ENCODE results near the gene GARNL3.

The GARNL3 gene

GRCh38 chr9:127280880-127281660 is 16.5 kb downstream of the GARNL3 start:
- no peak for DNase-seq

DNA sequence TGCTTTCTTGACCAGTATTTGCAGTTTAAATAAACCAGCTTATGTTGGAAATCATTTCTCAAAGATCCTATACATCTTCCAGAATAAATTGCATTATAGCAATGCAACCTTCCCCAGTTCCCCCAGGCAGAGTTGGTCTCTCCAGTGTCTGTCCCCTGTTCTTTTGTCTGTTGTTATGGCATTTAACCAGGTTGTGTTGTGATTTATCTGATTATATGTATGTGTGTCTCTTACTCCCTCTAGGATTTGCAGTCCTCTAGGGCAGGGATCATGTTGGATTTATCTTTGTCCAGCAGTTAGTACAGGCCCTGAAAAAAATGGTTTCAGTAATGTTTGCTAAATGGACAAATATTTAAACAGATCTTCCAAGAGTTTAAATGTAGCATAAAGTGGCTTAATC is 17.3 kb downstream of the GARNL3 start:
- no peak for DNase-seq

DNA sequence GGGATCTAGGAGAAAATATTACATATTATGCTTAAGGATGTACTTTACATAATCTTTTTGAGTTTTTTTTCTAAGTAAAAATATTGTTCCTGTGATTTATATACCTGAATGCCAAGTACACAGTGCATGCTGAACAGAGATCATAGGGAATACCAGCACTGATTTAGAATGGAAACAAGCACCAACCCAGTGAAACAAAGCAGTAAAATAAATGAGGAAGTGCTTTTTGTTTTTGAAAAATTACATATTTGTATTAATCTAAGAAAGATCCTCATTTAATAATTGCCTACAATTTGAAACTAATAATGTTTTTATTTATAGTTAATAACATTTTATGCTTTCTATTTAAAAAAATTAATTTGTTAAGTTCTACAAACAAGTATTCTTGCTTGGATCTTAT is 18.0 kb downstream of the GARNL3 start:
- DNase-seq: no peak

- no peak for DNase-seq
Observed at GRCh38 chr9:127283135-127283534, 18.6 kb downstream of the GARNL3 start.

DNA sequence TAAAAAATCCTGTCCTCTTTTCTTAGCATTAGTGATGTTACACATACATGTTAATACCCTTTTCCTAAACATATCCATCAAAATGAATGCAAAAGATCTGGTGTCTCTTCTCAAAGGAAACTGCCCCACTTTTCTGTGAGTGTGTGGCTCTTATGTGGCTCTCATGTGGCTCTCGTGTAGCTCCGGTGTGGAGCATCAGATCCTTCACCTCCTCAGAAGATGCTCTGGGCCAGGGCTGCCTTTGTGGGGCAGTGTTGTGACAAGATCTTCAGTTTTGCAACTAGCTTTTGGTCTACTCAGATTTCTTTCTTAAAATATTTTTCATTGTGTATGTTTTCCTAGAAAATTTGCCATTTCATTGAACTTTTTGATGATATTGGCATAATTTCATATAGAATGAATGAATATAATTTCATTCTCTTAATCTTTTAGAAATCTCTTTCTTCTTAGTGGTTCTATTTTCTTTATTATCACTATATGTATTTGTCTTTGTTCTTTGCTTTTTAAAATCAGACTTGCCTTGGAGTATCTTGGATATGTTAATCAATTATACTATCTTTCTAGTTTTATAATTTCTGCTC is 19.4 kb downstream of the GARNL3 start:
- peak; percentile 16 for DNase-seq

DNA sequence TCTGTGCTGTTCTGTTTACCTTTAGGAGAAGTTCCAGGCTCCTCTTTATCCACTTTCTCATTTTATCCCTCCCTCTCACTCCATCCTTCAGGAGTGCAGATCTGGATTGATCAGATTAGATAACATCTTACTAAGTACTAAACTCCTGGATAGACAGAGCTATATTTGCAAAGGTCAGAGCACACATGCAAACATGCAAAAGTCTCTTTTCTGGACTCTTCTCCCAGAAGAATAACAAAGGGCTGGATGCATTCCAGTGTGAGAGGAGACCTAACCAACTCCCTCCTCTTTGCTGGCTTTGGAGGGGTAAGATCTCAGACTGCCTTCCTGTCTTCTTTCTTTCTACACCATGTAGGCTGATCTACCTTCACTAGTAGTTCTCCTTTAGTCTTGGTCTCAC is 21.4 kb downstream of the GARNL3 start:
- no peak for DNase-seq

DNA sequence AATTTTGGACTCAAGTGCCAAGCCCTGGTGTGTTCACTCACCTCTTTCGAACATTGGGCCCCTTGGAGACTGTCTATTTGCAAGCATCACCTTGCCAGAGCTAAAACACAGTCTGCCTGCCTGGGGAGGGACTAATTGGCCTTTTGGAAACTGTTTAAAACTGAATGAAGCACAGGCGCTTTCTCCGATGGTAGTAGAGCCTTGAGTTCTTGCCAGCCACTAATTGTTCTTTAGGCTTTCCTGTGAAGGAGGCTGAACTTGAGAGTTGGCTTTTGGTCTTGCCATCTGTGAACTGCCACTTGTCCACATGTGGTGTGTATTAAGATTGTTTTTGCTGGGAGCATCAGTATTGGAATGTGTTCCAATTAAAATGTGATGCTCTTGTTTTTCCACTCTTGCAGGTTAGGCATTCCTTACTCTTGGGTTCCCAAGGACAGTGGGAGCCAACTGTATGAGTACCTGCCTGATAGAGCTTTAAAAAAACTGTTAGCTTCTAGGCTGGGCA is 26.0 kb downstream of the GARNL3 start:
- no peak for DNase-seq

- DNase-seq: no peak
Observed at GRCh38 chr9:127291246-127291778, 26.7 kb downstream of the GARNL3 start.

GRCh38 chr9:127292415-127292814 is 27.8 kb downstream of the GARNL3 start:
- no peak for DNase-seq

GRCh38 chr9:127293328-127293727 is 28.8 kb downstream of the GARNL3 start:
- DNase-seq: no peak

DNA sequence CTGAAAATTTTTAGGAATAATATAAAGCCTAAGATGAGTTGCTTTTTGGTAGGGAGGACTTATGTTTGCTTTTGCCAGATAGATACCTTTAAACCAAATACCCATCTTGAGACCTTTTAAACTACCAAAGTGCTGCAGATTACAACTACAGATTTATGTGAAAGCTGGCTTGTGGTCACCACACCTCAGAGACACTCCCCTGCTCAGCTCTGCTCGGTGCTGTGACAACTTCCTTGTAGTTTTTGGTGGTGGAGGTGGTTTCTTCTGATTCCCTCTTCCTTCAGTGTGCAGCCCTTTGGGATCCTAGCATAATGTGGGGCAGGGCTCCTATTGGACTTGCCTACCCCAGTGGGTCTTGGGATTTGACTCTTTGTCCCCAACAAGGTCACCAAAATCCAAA is 29.2 kb downstream of the GARNL3 start:
- no peak for DNase-seq

GRCh38 chr9:127295005-127295404 is 30.4 kb downstream of the GARNL3 start:
- no peak for DNase-seq

- DNase-seq: no peak
Observed at GRCh38 chr9:127300886-127301447, 36.4 kb downstream of the GARNL3 start.

- no peak for DNase-seq
Observed at GRCh38 chr9:127303830-127304229, 39.3 kb downstream of the GARNL3 start.

DNA sequence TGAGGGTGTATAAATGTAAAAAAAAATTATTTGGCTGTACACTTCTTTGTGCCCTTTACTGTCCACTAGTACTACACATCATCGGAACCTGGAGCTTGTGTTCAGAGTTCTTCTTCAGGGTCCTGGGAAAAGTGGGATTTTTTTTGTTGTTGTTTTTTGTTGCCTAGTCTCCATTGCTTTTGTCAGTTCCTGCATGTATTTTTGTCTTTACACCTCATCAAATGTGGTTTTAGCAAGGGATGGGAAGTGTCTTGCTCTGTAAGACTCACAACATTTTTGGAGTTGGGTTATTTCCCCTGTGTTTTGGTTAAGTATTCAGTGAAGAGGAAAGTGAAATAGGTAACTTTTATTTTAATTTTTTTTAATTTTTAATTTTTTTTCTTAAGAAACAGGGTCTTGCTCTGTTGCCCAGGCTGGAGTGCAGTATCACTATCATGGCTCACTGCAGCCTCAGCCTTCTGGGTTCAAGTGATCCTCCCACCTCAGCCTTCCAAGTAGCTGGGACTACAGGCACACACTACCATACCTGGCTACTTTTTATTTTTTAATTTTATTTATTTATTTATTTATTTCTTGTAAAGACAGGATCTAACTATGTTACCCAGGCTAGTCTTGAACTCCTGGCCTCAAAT is 40.7 kb downstream of the GARNL3 start:
- no peak for DNase-seq

DNA sequence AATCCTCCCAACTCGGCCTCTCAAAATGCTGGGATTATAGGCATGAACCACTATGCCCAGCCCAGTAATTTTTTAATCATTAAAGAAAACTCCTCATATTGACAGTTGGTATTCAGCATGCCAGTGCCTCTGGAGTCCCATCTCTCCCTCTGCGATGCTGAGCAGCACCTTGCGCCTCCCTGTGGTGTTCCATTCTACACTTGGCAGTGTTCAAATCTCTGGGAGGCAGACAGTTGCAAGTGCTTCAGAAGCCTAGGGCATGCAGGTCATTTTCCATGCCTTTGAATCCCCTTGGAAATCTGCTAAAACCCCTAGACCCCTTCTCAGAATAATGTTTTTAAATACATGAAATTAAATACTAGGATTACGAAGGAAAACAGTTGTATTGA is 41.3 kb downstream of the GARNL3 start:
- no peak for DNase-seq

DNA sequence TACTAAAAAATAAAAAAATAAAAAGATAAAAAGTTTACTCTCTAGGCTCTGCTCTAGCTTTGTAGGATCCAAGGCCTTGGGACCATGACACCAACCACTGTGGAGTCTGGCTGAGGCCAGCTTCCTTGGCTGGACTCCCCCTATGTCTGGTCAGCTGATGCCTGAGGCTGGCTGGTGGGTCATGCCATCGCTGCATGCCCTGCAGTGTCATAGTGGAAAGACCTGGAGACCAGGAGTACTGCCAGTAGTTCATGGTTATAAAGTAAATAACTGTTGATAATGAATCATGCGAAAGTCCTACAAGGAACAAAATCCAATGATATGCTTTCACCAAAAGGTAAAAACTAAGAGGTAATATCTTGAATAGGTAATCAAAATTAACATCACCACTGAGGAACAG is 43.2 kb downstream of the GARNL3 start:
- DNase-seq: no peak

GRCh38 chr9:127308652-127309434 is 44.3 kb downstream of the GARNL3 start:
- DNase-seq: no peak

DNA sequence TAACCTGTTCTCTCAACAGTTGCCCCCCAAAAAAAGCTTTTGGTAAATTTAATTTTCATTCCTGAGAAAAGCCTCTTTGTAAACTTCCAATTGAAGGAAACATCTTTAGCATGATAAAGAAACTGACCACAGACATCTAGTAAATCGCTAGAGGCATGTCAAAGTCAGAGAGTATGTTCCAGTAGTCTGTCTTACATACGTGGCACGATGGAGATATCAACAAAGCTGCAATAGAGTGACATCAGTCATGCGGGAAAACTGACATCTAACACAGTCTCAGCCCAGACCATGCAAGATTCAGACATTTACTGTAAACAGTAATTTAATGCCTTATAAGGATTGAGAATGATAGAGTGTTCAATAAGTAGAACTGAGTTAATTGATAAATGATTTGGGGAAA is 45.1 kb downstream of the GARNL3 start:
- no peak for DNase-seq

- DNase-seq: peak; percentile 52
Observed at GRCh38 chr9:127311239-127311741, 46.7 kb downstream of the GARNL3 start.

- DNase-seq: no peak
Observed at GRCh38 chr9:127313042-127313560, 48.5 kb downstream of the GARNL3 start.

DNA sequence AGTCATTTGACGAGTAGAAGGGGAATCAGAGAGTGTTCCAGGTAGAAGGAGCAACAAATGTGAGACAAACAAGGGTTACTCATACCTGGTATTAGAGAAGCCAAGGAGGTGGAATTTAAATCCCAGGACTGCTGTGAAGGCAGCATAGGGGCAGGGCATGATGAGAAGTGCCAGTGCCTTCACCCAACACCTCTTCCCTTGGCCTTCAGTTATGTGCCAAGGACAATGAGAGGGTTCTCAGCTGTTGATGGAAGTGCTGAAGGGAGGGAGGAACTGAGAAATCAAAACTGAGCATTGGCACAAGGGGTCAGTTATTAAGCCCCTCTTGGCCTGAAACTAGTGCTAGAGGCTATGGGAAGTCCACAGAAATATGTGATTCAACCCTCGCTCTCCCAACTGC is 50.3 kb downstream of the GARNL3 start:
- DNase-seq: no peak
